ENCODE measurements around the gene ONECUT2. TPM values are rescaled to one million over a fixed set of nuclear protein-coding genes. Genes with fewer than 3 reads are reported as not detected.

Gene ONECUT2
- total RNA-seq, 4 donors from 2014 or later: under 0.01 to 0.09 (median 0.04) TPM; not detected in 1

DNA sequence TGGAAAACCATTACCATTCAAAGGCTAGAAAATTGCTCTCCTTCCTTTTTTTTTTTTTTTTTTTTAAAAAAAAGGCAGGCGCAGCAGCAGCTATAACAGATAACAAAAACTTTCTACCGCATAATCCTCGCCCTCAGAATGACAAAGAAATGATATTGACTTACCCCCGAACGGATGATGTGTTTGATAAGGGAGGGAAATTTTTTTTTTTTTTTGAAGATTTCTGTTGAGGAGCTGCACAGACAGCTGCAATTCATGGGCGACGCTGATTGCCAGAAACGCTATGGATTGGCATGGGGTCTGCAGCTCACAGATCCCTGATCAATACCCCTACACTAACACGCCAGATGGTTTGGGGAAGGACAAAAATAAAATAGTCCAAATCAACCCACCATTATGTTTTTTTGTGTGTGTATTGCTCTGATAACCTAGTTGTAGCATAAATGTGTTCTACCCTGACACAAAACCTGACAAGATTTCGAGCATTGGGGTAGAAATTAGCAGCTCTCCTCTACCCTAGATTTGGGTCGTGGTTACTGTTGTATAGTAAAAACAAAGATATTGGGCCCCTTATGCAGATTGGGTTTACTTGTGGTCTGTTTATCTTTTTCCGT, 3.6 kb upstream of the ONECUT2 start:
- Histone ChIP-seq H3K4me1 (peaks cover 9 to 59% (median 19%) of the 10 kb centered on the region in 3 donors), H3K27ac (no peak overlapping the region), H3K27me3 (peaks cover 34 to 100% (median 56%) of the 10 kb centered on the region in 4 donors), H3K9me3 (peaks cover 0 to 18% (median 10%) of the 10 kb centered on the region in 3 donors), H3K4me3 (no peak overlapping the region), H3K36me3 (no peaks in the 10 kb centered on the region)
- intact Hi-C loops (cut with DNase I): no loop called here
- TF ChIP-seq POLR2A (IDR thresholded peaks at IDR 0.05): no peak
- TF ChIP-seq, protein P1, sequence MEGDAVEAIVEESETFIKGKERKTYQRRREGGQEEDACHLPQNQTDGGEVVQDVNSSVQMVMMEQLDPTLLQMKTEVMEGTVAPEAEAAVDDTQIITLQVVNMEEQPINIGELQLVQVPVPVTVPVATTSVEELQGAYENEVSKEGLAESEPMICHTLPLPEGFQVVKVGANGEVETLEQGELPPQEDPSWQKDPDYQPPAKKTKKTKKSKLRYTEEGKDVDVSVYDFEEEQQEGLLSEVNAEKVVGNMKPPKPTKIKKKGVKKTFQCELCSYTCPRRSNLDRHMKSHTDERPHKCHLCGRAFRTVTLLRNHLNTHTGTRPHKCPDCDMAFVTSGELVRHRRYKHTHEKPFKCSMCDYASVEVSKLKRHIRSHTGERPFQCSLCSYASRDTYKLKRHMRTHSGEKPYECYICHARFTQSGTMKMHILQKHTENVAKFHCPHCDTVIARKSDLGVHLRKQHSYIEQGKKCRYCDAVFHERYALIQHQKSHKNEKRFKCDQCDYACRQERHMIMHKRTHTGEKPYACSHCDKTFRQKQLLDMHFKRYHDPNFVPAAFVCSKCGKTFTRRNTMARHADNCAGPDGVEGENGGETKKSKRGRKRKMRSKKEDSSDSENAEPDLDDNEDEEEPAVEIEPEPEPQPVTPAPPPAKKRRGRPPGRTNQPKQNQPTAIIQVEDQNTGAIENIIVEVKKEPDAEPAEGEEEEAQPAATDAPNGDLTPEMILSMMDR (IDR thresholded peaks at IDR 0.05): no peak
- DNase-seq: no peak
- WGBS, 2 donors: 11 to 17% methylated on average over 12 of the region's 12 CpGs

- peaks cover 40 to 100% (median 61%) of the 10 kb centered on the region in 4 donors for H3K27me3 ChIP-seq
- DNase-seq: no peak
- WGBS, 2 donors: 32 to 39% methylated on average over 4 of the region's 4 CpGs
- H3K4me3 ChIP-seq: no peak overlapping the region
- no peaks in the 10 kb centered on the region for H3K36me3 ChIP-seq
- peaks cover 0 to 18% (median 10%) of the 10 kb centered on the region in 3 donors for H3K9me3 ChIP-seq
- TF ChIP-seq, protein P1 (IDR thresholded peaks at IDR 0.05): no peak
- no peak for TF ChIP-seq POLR2A (IDR thresholded peaks at IDR 0.05)
- no peak overlapping the region for H3K27ac ChIP-seq
- H3K4me1 ChIP-seq: peaks cover 14 to 65% (median 22%) of the 10 kb centered on the region in 3 donors
- intact Hi-C loops (cut with DNase I): no loop called here
Measured at GRCh38 chr18:57432140-57432539, 3.0 kb upstream of the ONECUT2 start.

- Histone ChIP-seq H3K27ac (no peak overlapping the region), H3K27me3 (peaks cover 42 to 100% (median 67%) of the 10 kb centered on the region in 4 donors), H3K4me1 (peaks cover 18 to 66% (median 24%) of the 10 kb centered on the region in 3 donors), H3K9me3 (peaks cover 0 to 12% (median 10%) of the 10 kb centered on the region in 3 donors), H3K36me3 (no peaks in the 10 kb centered on the region), H3K4me3 (no peak overlapping the region)
- TF ChIP-seq, protein P1 (IDR thresholded peaks at IDR 0.05): no peak
- TF ChIP-seq POLR2A (IDR thresholded peaks at IDR 0.05): no peak
- WGBS, 2 donors: 6% methylated on average over 9 of the region's 9 CpGs
- intact Hi-C loops (cut with DNase I): no loop called here
- no peak for DNase-seq
Measured at GRCh38 chr18:57432751-57433400, 2.3 kb upstream of the ONECUT2 start.

GRCh38 chr18:57433482-57433881, 1.7 kb upstream of the ONECUT2 start:
- Histone ChIP-seq H3K27me3 (peaks cover 42 to 100% (median 67%) of the 10 kb centered on the region in 4 donors), H3K4me1 (peaks cover 24 to 66% (median 30%) of the 10 kb centered on the region in 3 donors), H3K36me3 (no peaks in the 10 kb centered on the region), H3K9me3 (peaks cover 0 to 10% (median 6%) of the 10 kb centered on the region in 3 donors), H3K4me3 (no peak overlapping the region), H3K27ac (no peak overlapping the region)
- intact Hi-C loops (cut with DNase I): no loop called here
- DNase-seq: no peak
- TF ChIP-seq, protein P1 (IDR thresholded peaks at IDR 0.05): no peak
- TF ChIP-seq POLR2A (IDR thresholded peaks at IDR 0.05): no peak
- WGBS, 2 donors: 4 to 7% methylated on average over 6 of the region's 6 CpGs

GRCh38 chr18:57433934-57434535, 1.1 kb upstream of the ONECUT2 start:
- H3K27me3 ChIP-seq: peaks cover 41 to 100% (median 68%) of the 10 kb centered on the region in 4 donors
- no peak for DNase-seq
- 4 to 8% methylated on average over 20 to 22 of the region's 25 CpGs for WGBS, 2 donors
- no peaks in the 10 kb centered on the region for H3K36me3 ChIP-seq
- intact Hi-C loops (cut with DNase I): no loop called here
- peaks cover 0 to 6% (median under 1%) of the 10 kb centered on the region in 3 donors for H3K9me3 ChIP-seq
- peaks cover 25 to 66% (median 30%) of the 10 kb centered on the region in 3 donors for H3K4me1 ChIP-seq
- no peak overlapping the region for H3K27ac ChIP-seq
- peak overlapping the region in 3 of 4 donors; percentile 50 to 72 (median 56) for H3K4me3 ChIP-seq
- TF ChIP-seq, protein P1 (IDR thresholded peaks at IDR 0.05): no peak

All from esophagus squamous epithelium (tissue), 5 donors.